T-helper 2 cell treated with Interferon-gamma antibody and Interleukin-4, amounts not matched to agents 5 μg/mL and 100 μg/mL, for 36 hours (primary cell): ENCODE data around the gene CLRN3.

ENCODE experiments used
- DNase-seq: peaks from one replicate; pipeline ENCODE4 v3.0.0; 2021; ENCODE audit warnings: low spot score
- H3K27ac Mint-ChIP-seq: one replicate; pipeline ENCODE4 v1.8.0; 2021; ENCODE audit warnings: mild to moderate bottlenecking, mixed read lengths
- H3K27me3 Mint-ChIP-seq: one replicate; pipeline ENCODE4 v1.8.0; 2021; ENCODE audit warnings: low read depth, mixed read lengths
- H3K36me3 Mint-ChIP-seq: one replicate; pipeline ENCODE4 v1.8.0; 2021; ENCODE audit warnings: low read depth, mixed read lengths
- H3K4me1 Mint-ChIP-seq: one replicate; pipeline ENCODE4 v1.8.0; 2021; ENCODE audit warnings: low read depth, mixed read lengths
- H3K4me3 Mint-ChIP-seq: one replicate; pipeline ENCODE4 v1.8.0; 2022; ENCODE audit warnings: mild to moderate bottlenecking, moderate library complexity, mixed read lengths
- H3K9me3 Mint-ChIP-seq: one replicate; pipeline ENCODE4 v1.8.0; 2021; ENCODE audit warnings: mixed read lengths

The CLRN3 gene

GRCh38 chr10:127880557-127880956, 12.2 kb downstream of the CLRN3 start:
- Mint-ChIP-seq H3K9me3 (no peaks in the 10 kb centered on the region), H3K27ac (peak overlapping the region; percentile 56), H3K4me1 (peaks cover 30% of the 10 kb centered on the region), H3K27me3 (no peaks in the 10 kb centered on the region), H3K4me3 (no peak overlapping the region), H3K36me3 (no peaks in the 10 kb centered on the region)
- DNase-seq, result no peak

GRCh38 chr10:127878475-127879055, 14.2 kb downstream of the CLRN3 start:
- Mint-ChIP-seq H3K4me3 (no peak overlapping the region), H3K4me1 (peaks cover 30% of the 10 kb centered on the region), H3K9me3 (no peaks in the 10 kb centered on the region), H3K36me3 (no peaks in the 10 kb centered on the region), H3K27me3 (no peaks in the 10 kb centered on the region), H3K27ac (no peak overlapping the region)
- DNase-seq, result no peak

GRCh38 chr10:127877699-127878098, 15.0 kb downstream of the CLRN3 start:
- peak overlapping the region; percentile 8 for H3K27ac Mint-ChIP-seq
- H3K9me3 Mint-ChIP-seq, result no peaks in the 10 kb centered on the region
- H3K36me3 Mint-ChIP-seq, result no peaks in the 10 kb centered on the region
- H3K4me3 Mint-ChIP-seq, result no peak overlapping the region
- H3K27me3 Mint-ChIP-seq, result no peaks in the 10 kb centered on the region
- H3K4me1 Mint-ChIP-seq, result peaks cover 30% of the 10 kb centered on the region
- DNase-seq, result no peak

GRCh38 chr10:127877116-127877515, 15.6 kb downstream of the CLRN3 start:
- no peaks in the 10 kb centered on the region for H3K27me3 Mint-ChIP-seq
- DNase-seq, result no peak
- no peak overlapping the region for H3K27ac Mint-ChIP-seq
- no peaks in the 10 kb centered on the region for H3K9me3 Mint-ChIP-seq
- no peak overlapping the region for H3K4me3 Mint-ChIP-seq
- H3K36me3 Mint-ChIP-seq, result no peaks in the 10 kb centered on the region
- peaks cover 30% of the 10 kb centered on the region for H3K4me1 Mint-ChIP-seq

GRCh38 chr10:127875916-127876315, 16.8 kb downstream of the CLRN3 start:
- H3K27me3 Mint-ChIP-seq, result no peaks in the 10 kb centered on the region

GRCh38 chr10:127875449-127875765, 17.3 kb downstream of the CLRN3 start:
- no peak for DNase-seq
- Mint-ChIP-seq H3K4me3 (no peak overlapping the region), H3K4me1 (peaks cover 23% of the 10 kb centered on the region), H3K36me3 (no peaks in the 10 kb centered on the region), H3K9me3 (no peaks in the 10 kb centered on the region), H3K27ac (no peak overlapping the region), H3K27me3 (no peaks in the 10 kb centered on the region)

More at GRCh38 chr10:127875916-127876315, 16.8 kb downstream of the CLRN3 start:
- no peak for DNase-seq
- Mint-ChIP-seq H3K9me3 (no peaks in the 10 kb centered on the region), H3K4me3 (no peak overlapping the region), H3K4me1 (peaks cover 28% of the 10 kb centered on the region), H3K36me3 (no peaks in the 10 kb centered on the region), H3K27ac (no peak overlapping the region)

GRCh38 chr10:127874671-127875448, 17.9 kb downstream of the CLRN3 start:
- H3K36me3 Mint-ChIP-seq, result no peaks in the 10 kb centered on the region
- no peaks in the 10 kb centered on the region for H3K27me3 Mint-ChIP-seq
- H3K27ac Mint-ChIP-seq, result no peak overlapping the region
- no peaks in the 10 kb centered on the region for H3K9me3 Mint-ChIP-seq
- DNase-seq, result no peak
- no peak overlapping the region for H3K4me3 Mint-ChIP-seq
- H3K4me1 Mint-ChIP-seq, result peaks cover 22% of the 10 kb centered on the region

GRCh38 chr10:127873901-127874470, 18.8 kb downstream of the CLRN3 start:
- Mint-ChIP-seq H3K4me1 (peaks cover 16% of the 10 kb centered on the region), H3K27ac (no peak overlapping the region), H3K9me3 (no peaks in the 10 kb centered on the region), H3K36me3 (no peaks in the 10 kb centered on the region), H3K4me3 (no peak overlapping the region), H3K27me3 (no peaks in the 10 kb centered on the region)
- DNase-seq, result no peak

- Mint-ChIP-seq H3K27me3 (peaks cover 7% of the 10 kb centered on the region), H3K36me3 (no peaks in the 10 kb centered on the region), H3K4me3 (no peak overlapping the region), H3K4me1 (peaks cover 11% of the 10 kb centered on the region), H3K9me3 (no peaks in the 10 kb centered on the region), H3K27ac (no peak overlapping the region)
- no peak for DNase-seq
Measured at GRCh38 chr10:127872871-127873600, 19.7 kb downstream of the CLRN3 start.

GRCh38 chr10:127872011-127872761, 20.6 kb downstream of the CLRN3 start:
- DNase-seq, result no peak
- Mint-ChIP-seq H3K4me3 (no peak overlapping the region), H3K27ac (no peak overlapping the region), H3K4me1 (peaks cover 5% of the 10 kb centered on the region), H3K9me3 (no peaks in the 10 kb centered on the region), H3K27me3 (peaks cover 13% of the 10 kb centered on the region), H3K36me3 (no peaks in the 10 kb centered on the region)

- Mint-ChIP-seq H3K4me1 (no peaks in the 10 kb centered on the region), H3K36me3 (no peaks in the 10 kb centered on the region), H3K9me3 (no peaks in the 10 kb centered on the region), H3K27me3 (peaks cover 13% of the 10 kb centered on the region), H3K27ac (no peak overlapping the region), H3K4me3 (no peak overlapping the region)
- no peak for DNase-seq
Measured at GRCh38 chr10:127871631-127872010, 21.1 kb downstream of the CLRN3 start.

GRCh38 chr10:127869329-127869728, 23.4 kb downstream of the CLRN3 start:
- H3K4me3 Mint-ChIP-seq, result no peak overlapping the region
- no peak for DNase-seq
- no peaks in the 10 kb centered on the region for H3K4me1 Mint-ChIP-seq
- H3K27ac Mint-ChIP-seq, result no peak overlapping the region
- peaks cover 16% of the 10 kb centered on the region for H3K27me3 Mint-ChIP-seq
- no peaks in the 10 kb centered on the region for H3K36me3 Mint-ChIP-seq
- no peaks in the 10 kb centered on the region for H3K9me3 Mint-ChIP-seq

GRCh38 chr10:127867805-127868204, 24.9 kb downstream of the CLRN3 start:
- Mint-ChIP-seq H3K4me3 (no peak overlapping the region), H3K4me1 (no peaks in the 10 kb centered on the region), H3K27me3 (peaks cover 16% of the 10 kb centered on the region), H3K9me3 (peaks cover 5% of the 10 kb centered on the region), H3K27ac (no peak overlapping the region), H3K36me3 (peaks cover 2% of the 10 kb centered on the region)
- no peak for DNase-seq
